PC-3 (cell line): Measurements from ENCODE around the gene COL9A3.

ENCODE experiments used
- CTCF ChIP-seq: fragments of 300-600 bp; sonication (generic); conservative IDR thresholded peaks from 2 replicates; pipeline ENCODE4 v1.5.1; 2017; ENCODE audit warnings: antibody characterized with exemption, low read depth, mild to moderate bottlenecking, low read length
- EZH2 ChIP-seq: fragments of 300-600 bp; sonication (generic); IDR thresholded peaks from one replicate; pipeline ENCODE4 v1.6.1; 2017; ENCODE audit warnings: antibody characterized with exemption, mild to moderate bottlenecking, low read length; ENCODE audit not compliant: unreplicated experiment
- EZH2phosphoT487 ChIP-seq: fragments of 300-600 bp; sonication (generic); IDR thresholded peaks from 2 replicates; pipeline ENCODE4 v1.6.1; 2018; ENCODE audit warnings: mild to moderate bottlenecking, antibody characterized with exemption, low read length, borderline replicate concordance

- TF ChIP-seq EZH2 (no peak), CTCF (no peak), EZH2phosphoT487 (no peak)
Observed at GRCh38 chr20:62835931-62836861, 19.3 kb downstream of the COL9A3 start.
